Measurements from ENCODE around the gene EEPD1.

DNA sequence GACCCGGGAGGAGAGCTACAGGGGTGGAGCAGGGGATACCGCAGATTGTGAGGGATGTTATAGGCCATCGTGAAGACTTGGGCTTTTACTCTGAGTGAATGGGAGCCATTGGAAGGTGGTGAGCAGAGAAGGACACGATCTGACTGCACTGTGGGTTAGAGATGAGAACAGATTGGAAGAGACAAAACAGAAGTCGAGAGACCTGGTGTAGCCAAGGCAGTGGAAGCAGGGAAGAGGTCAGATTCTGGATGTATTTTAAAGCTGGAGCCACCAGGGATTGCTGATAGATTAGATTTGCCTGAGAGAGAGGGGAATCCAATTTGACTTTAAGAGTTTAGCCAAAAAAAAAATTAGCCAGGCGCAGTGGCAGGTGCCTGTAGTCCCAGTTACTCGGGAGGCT, 21.6 kb upstream of the EEPD1 start:
- TF ChIP-seq L3MBTL2 (conservative IDR thresholded peaks at IDR 0.05) (no peak), NFRKB (IDR thresholded peaks at IDR 0.05) (no peak), FOXA1 (IDR thresholded peaks at IDR 0.05) (no peak)

Data from HEK293T (cell line).